ENCODE data around the gene ACSL3.

- no peak for TF ChIP-seq USF2 (CRISPR knock-in tag; IDR thresholded peaks at IDR 0.05)
- no peak for TF ChIP-seq NR2C2 (CRISPR knock-in tag; IDR thresholded peaks at IDR 0.05)
- TF ChIP-seq ZBTB21 (CRISPR knock-in tag; IDR thresholded peaks at IDR 0.05; ENCODE audit: borderline replicate concordance), result no peak
- TF ChIP-seq ETV6 (CRISPR knock-in tag; IDR thresholded peaks at IDR 0.05), result no peak
- no peak for TF ChIP-seq CTCF (IDR thresholded peaks at IDR 0.05)
- TF ChIP-seq CREB1 (CRISPR knock-in tag; IDR thresholded peaks at IDR 0.05), result no peak
- TF ChIP-seq SMAD3 (CRISPR knock-in tag; IDR thresholded peaks at IDR 0.05; ENCODE audit: borderline replicate concordance), result no peak
- no peak for TF ChIP-seq SP1 (CRISPR knock-in tag; conservative IDR thresholded peaks at IDR 0.05)
- no peak for TF ChIP-seq JAZF1 (CRISPR knock-in tag; IDR thresholded peaks at IDR 0.05)
- TF ChIP-seq ZNF232 (CRISPR knock-in tag; IDR thresholded peaks at IDR 0.05), result no peak
- no peak for TF ChIP-seq MXD4 (CRISPR knock-in tag; IDR thresholded peaks at IDR 0.05; ENCODE audit: borderline replicate concordance)
Measured at GRCh38 chr2:222965555-222965954, 104.7 kb downstream of the ACSL3 start.

Data from WTC11 (cell line).